ENCODE measurements around the gene PSD4.

PSD4 gene

GRCh38 chr2:113173542-113174375, at the start of gene PSD4:
TSS of gene PSD4 (plus strand) at chr2:113173971. CDS start at chr2:113182457, 8,486 bp downstream.
- DNase-seq: peak; percentile 96 to 97

GRCh38 chr2:113124181-113124961, 49.4 kb upstream of the PSD4 start:
- peak; percentile 50 to 68 for DNase-seq

- no peak for DNase-seq
These were observed 48.6 kb upstream of the PSD4 start for GRCh38 chr2:113124984-113125855.

DNA sequence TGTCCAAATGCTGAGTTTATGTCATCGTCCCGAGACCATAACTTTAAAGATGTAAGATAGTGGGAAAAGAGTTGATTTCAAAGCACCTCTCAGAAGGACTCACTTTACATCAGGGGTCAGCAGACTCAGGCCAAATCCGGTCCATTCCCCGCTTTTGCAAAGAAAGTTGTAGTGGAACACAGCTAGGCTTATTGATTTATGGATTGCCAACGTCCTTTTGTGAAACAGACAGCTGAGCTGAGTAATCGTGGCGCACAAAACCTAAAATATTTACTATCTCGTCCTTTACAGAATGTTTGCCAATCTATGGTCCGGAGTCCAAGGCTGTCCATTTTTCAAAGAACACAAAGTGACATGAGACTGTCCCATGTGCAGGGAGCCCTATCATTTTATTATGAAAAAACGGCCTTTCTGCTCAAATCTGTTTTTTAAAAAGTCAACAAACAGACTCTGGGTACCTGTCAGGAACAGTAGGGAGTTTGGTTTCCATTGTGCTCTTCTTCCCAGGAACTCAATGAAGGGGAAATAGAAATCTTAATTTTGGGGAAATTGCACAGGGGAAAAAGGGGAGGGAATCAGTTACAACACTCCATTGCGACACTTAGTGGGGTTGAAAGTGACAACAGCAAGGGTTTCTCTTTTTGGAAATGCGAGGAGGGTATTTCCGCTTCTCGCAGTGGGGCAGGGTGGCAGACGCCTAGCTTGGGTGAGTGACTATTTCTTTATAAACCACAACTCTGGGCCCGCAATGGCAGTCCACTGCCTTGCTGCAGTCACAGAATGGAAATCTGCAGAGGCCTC, 46.7 kb upstream of the PSD4 start, which contains the start of gene IL1RN:
Gene IL1RN, plus strand, starts transcription at position 754 of the 801 bp plus-strand sequence. Its CDS starts 27 bp downstream, at position 781.
- peak; percentile 86 to 91 for DNase-seq

DNA sequence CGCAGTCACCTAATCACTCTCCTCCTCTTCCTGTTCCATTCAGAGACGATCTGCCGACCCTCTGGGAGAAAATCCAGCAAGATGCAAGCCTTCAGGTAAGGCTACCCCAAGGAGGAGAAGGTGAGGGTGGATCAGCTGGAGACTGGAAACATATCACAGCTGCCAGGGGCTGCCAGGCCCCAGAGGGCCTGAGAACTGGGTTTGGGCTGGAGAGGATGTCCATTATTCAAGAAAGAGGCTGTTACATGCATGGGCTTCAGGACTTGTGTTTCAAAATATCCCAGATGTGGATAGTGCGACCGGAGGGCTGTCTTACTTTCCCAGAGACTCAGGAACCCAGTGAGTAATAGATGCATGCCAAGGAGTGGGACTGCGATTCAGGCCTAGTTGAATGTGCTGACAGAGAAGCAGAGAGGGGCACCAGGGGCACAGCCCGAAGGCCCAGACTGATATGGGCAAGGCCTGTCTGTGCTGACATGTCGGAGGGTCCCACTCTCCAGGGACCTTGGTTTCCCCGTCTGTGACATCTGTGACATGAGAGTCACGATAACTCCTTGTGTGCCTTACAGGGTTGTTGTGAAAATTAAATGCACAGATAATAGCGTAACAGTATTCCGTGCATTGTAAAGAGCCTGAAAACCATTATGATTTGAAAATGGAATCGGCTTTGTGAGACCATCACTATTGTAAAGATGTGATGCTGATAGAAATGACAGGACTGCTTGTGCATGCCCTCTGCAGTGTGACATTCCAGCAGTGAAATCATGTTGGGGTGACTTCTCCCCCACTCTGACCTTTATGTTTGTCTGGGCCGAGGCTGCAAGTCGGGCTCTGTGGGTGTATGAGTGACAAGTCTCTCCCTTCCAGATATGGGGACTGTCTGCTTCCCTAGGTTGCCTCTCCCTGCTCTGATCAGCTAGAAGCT, 45.9 kb upstream of the PSD4 start:
- DNase-seq: no peak

DNA sequence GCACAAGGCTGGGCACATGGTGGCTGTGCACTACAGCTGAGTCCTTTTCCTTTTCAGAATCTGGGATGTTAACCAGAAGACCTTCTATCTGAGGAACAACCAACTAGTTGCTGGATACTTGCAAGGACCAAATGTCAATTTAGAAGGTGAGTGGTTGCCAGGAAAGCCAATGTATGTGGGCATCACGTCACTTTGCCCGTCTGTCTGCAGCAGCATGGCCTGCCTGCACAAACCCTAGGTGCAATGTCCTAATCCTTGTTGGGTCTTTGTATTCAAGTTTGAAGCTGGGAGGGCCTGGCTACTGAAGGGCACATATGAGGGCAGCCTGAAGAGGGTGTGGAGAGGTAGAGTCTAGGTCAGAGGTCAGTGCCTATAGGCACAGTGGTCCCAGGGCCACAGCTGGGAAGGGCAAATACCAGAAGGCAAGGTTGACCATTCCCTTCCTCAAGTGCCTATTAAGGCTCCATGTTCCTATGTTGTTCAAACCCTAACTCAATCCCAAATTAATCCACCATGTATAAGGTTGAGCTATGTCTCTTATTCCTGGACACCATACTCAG, 44.2 kb upstream of the PSD4 start:
- DNase-seq: no peak

DNA sequence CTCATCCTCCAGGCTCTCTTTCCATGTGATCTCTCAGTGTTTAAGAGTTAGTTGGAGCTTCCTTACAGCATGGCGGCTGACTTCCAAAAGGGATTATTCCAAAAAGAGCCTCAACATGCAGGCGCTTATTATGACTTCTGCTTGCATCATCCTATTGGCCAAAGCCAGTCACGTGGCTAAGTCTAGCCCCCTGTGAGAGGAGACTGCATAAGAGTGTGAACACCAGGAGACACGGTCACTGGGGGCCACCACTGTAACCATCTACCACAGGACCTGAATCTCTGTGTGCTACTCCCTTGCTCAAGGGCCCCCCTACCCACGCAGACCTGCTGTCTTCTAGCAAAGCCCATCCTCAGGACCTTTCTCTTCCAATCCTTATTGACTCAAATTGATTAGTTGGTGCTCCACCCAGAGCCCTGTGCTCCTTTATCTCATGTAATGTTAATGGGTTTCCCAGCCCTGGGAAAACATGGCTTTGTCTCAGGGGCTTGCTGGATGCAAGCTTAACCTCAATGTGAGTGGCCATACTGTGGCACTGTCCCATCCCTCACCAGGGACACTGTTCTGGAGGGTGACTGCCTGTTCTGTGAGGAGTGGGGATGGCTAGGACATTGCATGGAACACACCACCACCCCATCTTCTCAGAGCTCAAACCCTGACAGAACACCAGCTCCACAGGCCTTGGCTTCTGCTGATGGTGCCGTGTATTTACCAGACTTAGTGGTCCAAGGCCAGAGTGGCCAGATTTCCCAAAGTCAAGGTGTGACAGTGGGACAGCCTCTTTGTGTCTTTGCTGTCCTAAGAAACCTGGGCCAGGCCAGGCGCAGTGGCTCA, 42.2 kb upstream of the PSD4 start:
- no peak for DNase-seq

- no peak for DNase-seq
These were observed 41.3 kb upstream of the PSD4 start for GRCh38 chr2:113132414-113133021.

GRCh38 chr2:113133704-113134598, 39.8 kb upstream of the PSD4 start:
- no peak for DNase-seq

DNA sequence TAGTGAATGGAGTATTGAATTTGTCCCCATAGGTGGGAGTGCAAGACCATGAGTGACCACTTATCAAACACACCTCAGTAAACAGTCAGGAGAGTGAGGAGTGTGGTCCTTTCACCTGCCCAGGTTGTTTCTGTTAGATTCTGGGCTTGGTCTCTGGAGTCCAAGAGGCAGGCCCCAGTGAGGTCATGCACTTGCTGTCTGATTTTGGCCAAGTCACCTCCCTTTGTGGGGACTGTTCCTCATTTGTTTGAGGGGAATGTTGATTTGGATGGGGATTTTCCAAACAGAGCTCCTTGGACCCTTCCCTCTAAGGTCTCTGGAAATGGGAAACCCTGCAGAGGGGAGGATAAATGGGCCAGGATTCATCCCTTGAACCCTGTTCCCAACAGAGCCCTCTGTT, 39.1 kb upstream of the PSD4 start:
- DNase-seq: no peak

GRCh38 chr2:113135317-113135716, 38.5 kb upstream of the PSD4 start:
- DNase-seq: no peak

DNA sequence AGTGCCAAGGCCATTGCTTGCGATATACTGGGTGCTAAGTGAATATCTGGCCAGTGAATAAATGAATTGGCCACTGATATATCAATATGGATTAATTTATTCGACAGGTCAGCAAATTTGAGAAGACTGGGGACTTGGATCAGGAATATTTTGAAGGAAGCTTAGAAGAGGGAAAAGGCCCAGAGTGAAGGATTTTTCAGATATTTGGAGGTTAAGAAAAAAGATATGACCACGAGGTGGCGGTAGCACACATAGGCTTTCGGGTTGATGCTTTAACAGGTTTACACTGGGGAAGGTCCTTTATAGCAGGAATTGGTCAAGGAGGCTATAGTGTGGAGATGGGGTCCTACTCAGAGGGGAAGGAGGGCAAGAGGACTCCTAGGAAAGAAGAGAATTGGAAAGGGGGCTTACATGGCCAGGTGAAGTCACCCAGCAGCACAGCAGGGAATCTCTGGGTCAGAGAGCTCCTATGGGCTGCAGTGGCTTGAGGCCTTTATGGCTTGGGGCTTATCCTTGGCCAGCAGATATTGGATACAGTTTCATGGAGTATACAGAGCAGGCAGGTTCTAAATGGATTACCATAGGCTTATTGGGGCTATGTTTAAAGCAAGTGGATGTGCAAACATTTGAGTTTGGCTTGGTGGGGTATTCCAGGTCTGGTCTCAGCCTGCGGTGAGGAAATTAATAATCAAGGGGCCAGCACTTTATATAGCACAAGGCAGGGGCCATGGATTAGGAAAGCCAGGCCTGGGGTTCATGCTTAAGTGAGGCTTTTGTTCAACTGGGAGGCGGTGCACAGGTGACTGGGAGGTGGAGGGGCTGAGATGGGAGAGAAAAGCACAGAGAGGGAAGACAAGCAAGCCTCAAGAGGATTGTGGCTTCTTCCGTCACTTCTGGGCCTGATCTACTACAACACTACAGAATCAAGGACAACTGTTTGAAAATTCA, 36.7 kb upstream of the PSD4 start:
- DNase-seq: peak; percentile 56 to 68

- DNase-seq: no peak
These were observed 35.9 kb upstream of the PSD4 start for GRCh38 chr2:113137827-113138226.

GRCh38 chr2:113138428-113139322, 35.1 kb upstream of the PSD4 start:
- peak; percentile 54 to 72 for DNase-seq

DNA sequence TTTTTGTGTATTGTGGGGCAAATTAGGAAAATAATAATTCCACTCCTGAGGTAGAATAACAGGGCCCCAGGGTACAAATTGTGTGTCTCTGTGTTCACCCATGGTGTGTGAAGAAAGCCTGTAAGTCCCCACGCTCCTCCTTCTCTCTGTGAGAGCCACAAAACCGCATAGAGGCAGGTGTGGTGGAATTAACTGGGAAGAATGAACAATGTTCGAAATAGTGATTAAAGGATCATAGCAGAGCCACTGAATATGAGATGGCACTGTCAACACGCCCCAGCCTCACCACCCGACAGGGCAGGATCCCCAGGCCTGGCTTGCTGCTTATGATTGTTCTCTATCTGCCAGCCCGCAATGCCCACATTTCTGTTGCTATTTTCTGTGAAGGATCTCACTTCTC, 32.3 kb upstream of the PSD4 start:
- no peak for DNase-seq

DNA sequence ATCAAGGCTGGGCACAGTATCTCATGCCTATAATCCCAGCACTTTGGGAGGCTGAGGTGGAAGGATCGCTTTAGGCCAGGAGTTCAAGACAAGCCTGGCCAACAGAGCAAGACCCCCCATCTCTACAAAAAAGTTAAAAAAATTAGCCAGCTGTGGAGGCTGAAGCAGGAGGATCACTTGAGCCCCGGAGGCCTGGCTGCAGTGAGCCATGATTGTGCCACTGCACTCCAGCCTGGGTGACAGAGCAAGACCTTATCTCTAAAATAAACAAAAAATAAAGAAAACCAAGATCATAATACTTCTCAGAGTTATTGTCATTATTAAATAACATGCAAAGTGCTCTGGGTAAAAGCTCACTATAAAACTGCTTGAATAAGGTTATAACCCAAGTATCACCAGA, 31.5 kb upstream of the PSD4 start:
- DNase-seq: no peak
